Left cardiac atrium (tissue), 4 donors: ENCODE data around the gene METTL27. TPM values are rescaled to one million over a fixed set of nuclear protein-coding genes. Genes with fewer than 3 reads are reported as not detected.
"Not testable (repeated sequence)": the region's sequence is repeated elsewhere in the genome, so short reads cannot be mapped to it uniquely, and the experiment has no call there.

ENCODE experiments used
- ATAC-seq, 2 donors: fragments of 200-7000 bp; cut with Tn5 transposase; one replicate each; pipeline ENCODE4 v1.9.1; 2020; ENCODE audit warnings: mild to moderate bottlenecking in 2 of 2, moderate library complexity in 2 of 2
- DNase-seq: peaks from one replicate; pipeline ENCODE4 v3.0.0-alpha.2; 2020
- intact Hi-C, 2 donors: fragments of 100-400 bp; cut with DNase I; formaldehyde crosslinking; loops; one replicate each; pipeline versions ENCODE4 v1.14.1 to v1.15.1; 2022 to 2023
- total RNA-seq, 2 donors: library from RNA; stranded (reverse); fragmentation: NEBNext Ultra II Directional; extraction: Animal tissue kit (Norgen Biotek cat#: 25700); gene quantifications; one replicate each; pipeline ENCODE4 v1.2.1, GENCODE V29; 2021
- donor health status: DM: no; HTN: yes; CAD: no.
- donor health status: DM: no; HTN: yes; CAD: no; lungs with severe emphysema.
- donor health status: DM: yes; HTN: yes; CAD: no.
- donor health status: Dilated cardiomyopathy.

Gene METTL27
- total RNA-seq, 2 donors from 2014 or later = 0.32 to 0.92 TPM

DNA sequence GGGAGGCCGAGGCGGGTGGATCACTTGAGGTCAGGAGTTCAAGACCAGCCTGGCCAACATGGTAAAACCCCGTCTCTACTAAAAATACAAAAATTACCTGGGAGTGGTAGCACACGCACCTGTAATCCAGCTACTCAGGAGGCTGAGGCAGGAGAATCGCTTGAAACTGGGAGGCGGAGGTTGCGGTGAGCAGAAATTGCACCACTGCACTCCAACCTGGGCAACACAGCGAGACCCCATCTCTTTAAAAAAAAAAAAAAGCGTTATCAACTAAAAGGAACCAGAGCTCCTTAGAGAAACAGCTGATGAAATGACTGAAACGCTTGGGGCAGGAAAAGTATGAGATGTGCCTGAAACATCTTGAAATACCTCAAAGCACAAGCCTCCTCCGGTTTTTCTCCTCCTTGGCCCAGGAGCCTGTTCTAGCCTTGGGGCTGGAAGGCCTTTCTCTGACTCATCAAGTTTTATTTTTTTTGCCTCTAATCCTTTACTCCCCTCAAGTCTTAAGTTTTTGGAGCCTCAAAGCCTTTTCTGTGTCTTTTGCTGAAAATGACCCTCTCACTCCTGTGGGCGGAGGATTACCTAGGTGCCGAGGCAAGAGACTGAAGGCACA, 2.6 kb upstream of the METTL27 start:
- intact Hi-C loops = no loop called here
- ATAC-seq (no peak), DNase-seq (no peak)

GRCh38 chr7:73844131-73844547, 1.8 kb upstream of the METTL27 start:
- intact Hi-C loops = no loop called here
- ATAC-seq (no peak), DNase-seq (no peak)

DNA sequence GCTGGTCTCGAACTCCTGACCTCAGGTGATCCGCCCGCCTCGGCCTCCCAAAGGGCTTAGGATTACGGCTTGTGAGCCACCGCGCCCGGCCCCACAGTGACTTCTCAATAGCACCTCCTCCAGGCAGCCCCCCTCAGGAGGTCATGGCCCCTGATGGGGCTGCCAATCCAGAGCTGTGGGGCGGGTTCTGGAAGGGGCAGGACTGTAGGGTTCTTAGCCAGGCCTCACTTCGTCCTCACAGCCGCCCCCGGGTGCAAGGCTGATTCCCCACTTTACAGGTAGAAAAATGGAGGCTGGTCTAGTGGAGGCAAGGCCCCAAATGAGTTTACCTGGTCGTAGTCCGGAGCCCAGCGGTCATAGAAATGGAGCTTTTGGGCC, 638 bp downstream of the METTL27 start:
- DNase-seq (no peak), ATAC-seq (peak in 1 of 2 donors; percentile 5)
- intact Hi-C loops = no loop called here

- DNase-seq (no peak), ATAC-seq (no peak)
- intact Hi-C loops = no loop called here
These were observed 1.5 kb downstream of the METTL27 start for GRCh38 chr7:73840715-73841379.

- ATAC-seq (no peak), DNase-seq (no peak)
- intact Hi-C loops = no loop called here
These were observed 2.3 kb downstream of the METTL27 start for GRCh38 chr7:73839743-73840714.

- intact Hi-C loops = no loop called here
- ATAC-seq (no peak), DNase-seq (no peak)
These were observed 3.0 kb downstream of the METTL27 start for GRCh38 chr7:73839290-73839689.

GRCh38 chr7:73838642-73839041, 3.7 kb downstream of the METTL27 start:
- DNase-seq = no peak

GRCh38 chr7:73837167-73837566, 5.1 kb downstream of the METTL27 start:
- DNase-seq, ATAC-seq: not testable (repeated sequence)

More at GRCh38 chr7:73838642-73839041, 3.7 kb downstream of the METTL27 start:
- no peak for ATAC-seq
- intact Hi-C loops = no loop called here

DNA sequence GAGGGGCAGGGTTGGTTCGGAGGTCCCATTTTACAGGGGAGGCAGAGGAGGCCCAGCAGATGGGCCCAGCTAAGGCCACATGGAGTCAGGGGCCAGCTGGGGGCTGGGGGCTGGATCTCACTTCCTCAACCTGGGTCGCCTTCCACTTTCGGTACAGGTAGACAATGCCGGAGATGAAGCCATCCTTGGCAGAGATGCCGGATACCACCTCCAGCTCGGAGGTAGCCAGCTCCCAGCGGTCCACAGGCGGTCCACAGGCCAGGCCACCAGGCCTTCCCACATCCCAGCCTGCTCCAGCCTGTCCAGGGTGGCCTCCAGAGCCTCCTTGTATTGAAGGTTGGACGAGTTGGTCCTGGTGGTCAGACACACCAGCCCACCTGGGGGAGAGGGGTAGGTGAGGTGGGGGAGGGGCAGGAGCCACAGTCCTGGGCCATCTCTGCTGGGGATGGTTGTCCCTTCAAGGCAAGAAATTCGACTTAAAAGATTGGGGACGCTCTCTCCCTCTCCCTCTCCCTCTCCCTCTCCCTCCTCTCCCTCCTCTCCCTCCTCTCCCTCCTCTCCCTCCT, 7.6 kb downstream of the METTL27 start:
- ATAC-seq (no peak), DNase-seq (no peak)
- intact Hi-C loops = no loop called here

More at GRCh38 chr7:73837167-73837566, 5.1 kb downstream of the METTL27 start:
- intact Hi-C loops = not testable (repeated sequence)

GRCh38 chr7:73833251-73833919, 8.9 kb downstream of the METTL27 start:
- ATAC-seq = no peak
- DNase-seq = no peak
- intact Hi-C loops = no loop called here

- no peak for ATAC-seq
- intact Hi-C loops = no loop called here
- no peak for DNase-seq
These were observed 9.5 kb downstream of the METTL27 start for GRCh38 chr7:73832806-73833205.

DNA sequence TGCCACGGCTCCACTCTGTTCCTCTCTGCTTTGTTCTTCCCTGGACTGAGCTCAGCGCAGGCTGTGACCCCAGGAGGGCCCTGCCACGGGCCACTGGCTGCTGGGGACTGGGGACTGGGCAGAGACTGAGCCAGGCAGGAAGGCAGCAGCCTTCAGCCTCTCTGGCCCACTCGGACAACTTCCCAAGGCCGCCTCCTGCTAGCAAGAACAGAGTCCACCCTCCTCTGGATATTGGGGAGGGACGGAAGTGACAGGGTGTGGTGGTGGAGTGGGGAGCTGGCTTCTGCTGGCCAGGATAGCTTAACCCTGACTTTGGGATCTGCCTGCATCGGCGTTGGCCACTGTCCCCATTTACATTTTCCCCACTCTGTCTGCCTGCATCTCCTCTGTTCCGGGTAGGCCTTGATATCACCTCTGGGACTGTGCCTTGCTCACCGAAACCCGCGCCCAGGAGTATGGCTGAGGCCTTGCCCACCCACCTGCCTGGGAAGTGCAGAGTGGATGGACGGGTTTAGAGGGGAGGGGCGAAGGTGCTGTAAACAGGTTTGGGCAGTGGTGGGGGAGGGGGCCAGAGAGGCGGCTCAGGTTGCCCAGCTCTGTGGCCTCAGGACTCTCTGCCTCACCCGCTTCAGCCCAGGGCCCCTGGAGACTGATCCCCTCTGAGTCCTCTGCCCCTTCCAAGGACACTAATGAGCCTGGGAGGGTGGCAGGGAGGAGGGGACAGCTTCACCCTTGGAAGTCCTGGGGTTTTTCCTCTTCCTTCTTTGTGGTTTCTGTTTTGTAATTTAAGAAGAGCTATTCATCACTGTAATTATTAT, 10.3 kb downstream of the METTL27 start:
- no peak for ATAC-seq
- intact Hi-C loops = no loop called here
- DNase-seq = no peak

DNA sequence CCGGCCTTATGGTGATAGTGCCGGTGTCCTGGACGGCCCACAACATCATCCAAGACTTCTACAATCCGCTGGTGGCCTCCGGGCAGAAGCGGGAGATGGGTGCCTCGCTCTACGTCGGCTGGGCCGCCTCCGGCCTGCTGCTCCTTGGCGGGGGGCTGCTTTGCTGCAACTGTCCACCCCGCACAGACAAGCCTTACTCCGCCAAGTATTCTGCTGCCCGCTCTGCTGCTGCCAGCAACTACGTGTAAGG, 10.8 kb downstream of the METTL27 start:
- intact Hi-C loops = no loop called here
- ATAC-seq = no peak
- no peak for DNase-seq

- ATAC-seq = no peak
- no peak for DNase-seq
- intact Hi-C loops = no loop called here
These were observed 11.4 kb downstream of the METTL27 start, which contains the start of gene CLDN4 for GRCh38 chr7:73830681-73831583. CLDN4 (plus strand) TSS chr7:73830996; CDS start chr7:73831202, 206 bp downstream.

DNA sequence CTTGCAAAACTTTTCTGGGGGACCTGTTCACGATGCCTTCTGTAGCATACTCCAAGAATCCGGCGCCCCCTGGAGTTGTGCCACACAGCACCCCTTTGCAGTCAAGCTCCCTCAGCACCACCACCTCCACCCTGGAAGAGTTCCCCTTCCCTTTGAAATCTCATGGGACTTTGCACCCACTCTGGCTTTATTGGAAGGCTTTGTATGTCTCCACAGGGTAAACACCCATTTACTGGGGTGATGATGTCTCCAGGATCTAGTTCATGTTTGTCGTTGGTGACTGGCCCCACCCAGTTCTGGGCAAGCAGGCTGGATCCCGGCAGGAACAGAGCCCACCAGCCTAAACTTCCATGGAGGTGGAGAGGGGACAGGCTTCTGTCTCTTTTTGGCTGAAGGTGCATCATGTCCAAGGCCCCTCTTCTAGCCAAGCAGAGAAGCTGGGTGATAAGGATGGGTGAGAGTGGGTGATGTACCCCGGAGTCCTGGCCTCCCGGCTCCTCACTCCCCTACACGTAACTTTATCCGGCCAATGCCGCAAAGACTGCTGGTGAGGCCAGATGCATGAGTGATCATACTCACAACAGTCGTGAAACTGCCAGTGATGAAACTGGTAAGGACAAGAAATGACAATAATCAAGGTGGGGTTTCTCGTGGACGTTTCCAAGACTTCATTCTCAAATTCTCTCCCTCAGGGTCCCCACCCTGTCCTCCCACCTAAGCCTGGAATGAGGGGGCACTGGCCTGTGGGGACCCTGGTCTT, 12.2 kb downstream of the METTL27 start:
- ATAC-seq = no peak
- intact Hi-C loops = no loop called here
- no peak for DNase-seq

GRCh38 chr7:73829505-73829904, 12.8 kb downstream of the METTL27 start:
- ATAC-seq (no peak), DNase-seq (no peak)
- intact Hi-C loops = no loop called here

GRCh38 chr7:73828972-73829371, 13.3 kb downstream of the METTL27 start:
- intact Hi-C loops = no loop called here
- DNase-seq (no peak), ATAC-seq (no peak)
